ENCODE data around the gene HOXC9. TPM values are rescaled to one million over a fixed set of nuclear protein-coding genes. Genes with fewer than 3 reads are reported as not detected.
A peak's percentile ranks its signal among the peaks of the same experiment; 100 is the strongest.

Gene HOXC9
- polyA plus RNA-seq, 1 donor from 2014 or later, result not detected

- H3K36me3 Mint-ChIP-seq, result peaks cover 2% of the 10 kb centered on the region
- peaks cover 83% of the 10 kb centered on the region for H3K27me3 Mint-ChIP-seq
- peak within 1 kb of the TSS; percentile 86 to 96 (median 93) for H3K27ac Mint-ChIP-seq
- H3K4me1 Mint-ChIP-seq, result peaks cover 12 to 20% (median 12%) of the 10 kb centered on the region in 3 donors
- H3K9me3 Mint-ChIP-seq, result peaks cover 0 to 6% (median 0%) of the 10 kb centered on the region in 3 donors
- peak within 1 kb of the TSS; percentile 13 to 79 (median 74) for H3K4me3 Mint-ChIP-seq
Observed at GRCh38 chr12:53984901-53985691, 14.9 kb upstream of the HOXC9 start, which contains the start of gene HOXC10. TSS of gene HOXC10 (plus strand) at chr12:53985146. CDS start at chr12:53985260, 114 bp downstream.

DNA sequence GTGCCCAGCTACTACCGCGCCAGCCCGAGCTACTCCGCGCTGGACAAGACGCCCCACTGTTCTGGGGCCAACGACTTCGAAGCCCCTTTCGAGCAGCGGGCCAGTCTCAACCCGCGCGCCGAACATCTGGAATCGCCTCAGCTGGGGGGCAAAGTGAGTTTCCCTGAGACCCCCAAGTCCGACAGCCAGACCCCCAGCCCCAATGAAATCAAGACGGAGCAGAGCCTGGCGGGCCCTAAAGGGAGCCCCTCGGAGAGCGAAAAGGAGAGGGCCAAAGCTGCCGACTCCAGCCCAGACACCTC lies 14.3 kb upstream of the HOXC9 start:
- peaks cover 0 to 6% (median 0%) of the 10 kb centered on the region in 3 donors for H3K9me3 Mint-ChIP-seq
- peaks cover 12 to 19% (median 12%) of the 10 kb centered on the region in 3 donors for H3K4me1 Mint-ChIP-seq
- peak overlapping the region; percentile 12 to 77 (median 72) for H3K4me3 Mint-ChIP-seq
- peak overlapping the region in 2 of 3 donors; percentile 85 to 96 for H3K27ac Mint-ChIP-seq
- peaks cover 83% of the 10 kb centered on the region for H3K27me3 Mint-ChIP-seq
- H3K36me3 Mint-ChIP-seq, result peaks cover 2% of the 10 kb centered on the region

DNA sequence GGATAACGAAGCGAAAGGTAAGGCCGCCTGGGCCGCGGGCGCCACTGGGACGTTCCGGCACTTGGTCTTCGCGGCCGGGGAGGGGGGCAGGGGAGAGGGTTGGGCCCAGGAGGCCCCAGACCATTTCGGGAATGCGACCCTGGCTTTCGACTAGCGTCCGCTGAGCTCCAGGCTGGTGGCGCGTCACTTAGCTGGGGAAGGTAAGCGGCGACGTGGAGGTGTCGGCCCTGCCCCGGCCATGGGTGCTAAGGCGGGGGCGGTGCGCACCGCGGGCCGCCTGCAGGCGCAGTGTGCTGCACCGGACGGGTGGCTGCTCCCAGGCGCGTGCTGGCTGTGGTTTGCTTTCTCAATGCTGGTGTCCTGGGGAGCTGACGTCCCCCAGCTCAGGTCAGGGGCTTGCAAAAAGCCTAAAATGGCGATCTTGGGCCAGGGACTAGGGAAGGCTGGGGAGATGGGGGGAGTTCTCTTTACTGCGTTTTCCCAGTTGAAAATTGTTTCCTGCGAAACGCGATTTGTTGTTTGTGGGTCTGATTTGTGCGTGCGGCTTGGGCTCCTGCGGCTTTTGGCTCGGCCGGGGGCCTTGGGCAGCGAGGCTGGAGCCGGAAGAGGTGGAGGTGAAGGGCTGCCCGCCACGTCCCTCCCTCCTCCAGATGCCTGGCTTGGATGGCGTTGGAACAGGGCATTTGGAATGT lies 13.8 kb upstream of the HOXC9 start:
- H3K36me3 Mint-ChIP-seq, result peaks cover 2% of the 10 kb centered on the region
- peaks cover 82% of the 10 kb centered on the region for H3K27me3 Mint-ChIP-seq
- H3K4me3 Mint-ChIP-seq, result peak overlapping the region; percentile 50 to 84 (median 76)
- peaks cover 12 to 14% (median 12%) of the 10 kb centered on the region in 3 donors for H3K4me1 Mint-ChIP-seq
- peaks cover 0 to 6% (median 0%) of the 10 kb centered on the region in 3 donors for H3K9me3 Mint-ChIP-seq
- peak overlapping the region; percentile 86 to 96 (median 88) for H3K27ac Mint-ChIP-seq

DNA sequence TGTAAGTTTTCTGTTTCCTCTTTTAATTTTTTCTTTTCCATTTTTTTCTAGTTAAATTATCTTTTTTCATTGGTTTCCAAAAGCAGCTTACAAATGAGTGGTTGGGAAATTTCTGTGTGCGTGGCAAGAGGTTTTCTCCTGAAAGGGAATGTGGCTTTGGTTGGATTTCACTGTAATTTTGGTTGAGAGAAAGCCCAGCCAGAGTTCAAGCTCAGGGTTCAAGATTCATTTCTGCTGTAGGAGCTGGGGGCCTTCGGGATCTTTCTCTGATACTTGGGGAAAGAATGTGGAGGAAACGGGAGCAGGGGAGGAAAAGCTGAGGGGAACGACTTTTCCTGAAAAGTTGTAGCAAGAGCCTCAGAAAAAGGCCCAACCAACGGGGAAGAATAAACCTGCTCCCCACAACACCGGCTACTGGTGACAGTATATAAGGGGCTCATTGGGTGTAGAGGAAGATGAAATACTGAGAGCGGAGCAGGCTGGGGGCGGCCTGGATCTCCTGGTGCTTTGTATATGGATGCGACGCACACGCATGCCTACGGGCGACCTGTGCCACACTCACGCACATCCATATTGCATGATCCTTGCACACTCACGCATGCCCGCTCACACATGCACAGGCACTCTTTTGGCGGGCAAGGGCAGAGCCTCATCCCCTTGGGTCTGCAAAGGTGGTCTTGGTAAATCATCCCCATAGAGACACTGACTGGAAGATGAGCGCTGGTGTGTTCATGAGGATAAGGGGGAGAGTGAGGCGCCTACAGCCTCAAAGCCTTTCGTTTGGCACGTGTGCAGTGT lies 13.1 kb upstream of the HOXC9 start:
- H3K27ac Mint-ChIP-seq, result peak overlapping the region; percentile 76 to 88 (median 86)
- peaks cover 11 to 12% (median 12%) of the 10 kb centered on the region in 3 donors for H3K4me1 Mint-ChIP-seq
- peak overlapping the region in 3 of 4 donors; percentile 72 to 84 (median 79) for H3K4me3 Mint-ChIP-seq
- peaks cover 2% of the 10 kb centered on the region for H3K36me3 Mint-ChIP-seq
- peaks cover 83% of the 10 kb centered on the region for H3K27me3 Mint-ChIP-seq
- H3K9me3 Mint-ChIP-seq, result peaks cover 0 to 6% (median 0%) of the 10 kb centered on the region in 3 donors

GRCh38 chr12:53987787-53988230 lies 12.2 kb upstream of the HOXC9 start:
- peak overlapping the region in 2 of 4 donors; percentile 67 to 79 for H3K4me3 Mint-ChIP-seq
- peaks cover 2% of the 10 kb centered on the region for H3K36me3 Mint-ChIP-seq
- peak overlapping the region in 2 of 3 donors; percentile 86 to 93 for H3K27ac Mint-ChIP-seq
- peaks cover 0 to 6% (median 0%) of the 10 kb centered on the region in 3 donors for H3K9me3 Mint-ChIP-seq
- H3K4me1 Mint-ChIP-seq, result peaks cover 11 to 12% (median 12%) of the 10 kb centered on the region in 3 donors
- peaks cover 81% of the 10 kb centered on the region for H3K27me3 Mint-ChIP-seq

- H3K4me1 Mint-ChIP-seq, result peaks cover 12 to 16% (median 12%) of the 10 kb centered on the region in 3 donors
- H3K27ac Mint-ChIP-seq, result peak overlapping the region; percentile 86 to 93 (median 88)
- H3K36me3 Mint-ChIP-seq, result peaks cover 2% of the 10 kb centered on the region
- H3K27me3 Mint-ChIP-seq, result peaks cover 78% of the 10 kb centered on the region
- H3K4me3 Mint-ChIP-seq, result peak overlapping the region in 3 of 4 donors; percentile 67 to 79 (median 79)
- H3K9me3 Mint-ChIP-seq, result peaks cover 0 to 9% (median 0%) of the 10 kb centered on the region in 3 donors
Observed at GRCh38 chr12:53988541-53989226, 11.3 kb upstream of the HOXC9 start.

DNA sequence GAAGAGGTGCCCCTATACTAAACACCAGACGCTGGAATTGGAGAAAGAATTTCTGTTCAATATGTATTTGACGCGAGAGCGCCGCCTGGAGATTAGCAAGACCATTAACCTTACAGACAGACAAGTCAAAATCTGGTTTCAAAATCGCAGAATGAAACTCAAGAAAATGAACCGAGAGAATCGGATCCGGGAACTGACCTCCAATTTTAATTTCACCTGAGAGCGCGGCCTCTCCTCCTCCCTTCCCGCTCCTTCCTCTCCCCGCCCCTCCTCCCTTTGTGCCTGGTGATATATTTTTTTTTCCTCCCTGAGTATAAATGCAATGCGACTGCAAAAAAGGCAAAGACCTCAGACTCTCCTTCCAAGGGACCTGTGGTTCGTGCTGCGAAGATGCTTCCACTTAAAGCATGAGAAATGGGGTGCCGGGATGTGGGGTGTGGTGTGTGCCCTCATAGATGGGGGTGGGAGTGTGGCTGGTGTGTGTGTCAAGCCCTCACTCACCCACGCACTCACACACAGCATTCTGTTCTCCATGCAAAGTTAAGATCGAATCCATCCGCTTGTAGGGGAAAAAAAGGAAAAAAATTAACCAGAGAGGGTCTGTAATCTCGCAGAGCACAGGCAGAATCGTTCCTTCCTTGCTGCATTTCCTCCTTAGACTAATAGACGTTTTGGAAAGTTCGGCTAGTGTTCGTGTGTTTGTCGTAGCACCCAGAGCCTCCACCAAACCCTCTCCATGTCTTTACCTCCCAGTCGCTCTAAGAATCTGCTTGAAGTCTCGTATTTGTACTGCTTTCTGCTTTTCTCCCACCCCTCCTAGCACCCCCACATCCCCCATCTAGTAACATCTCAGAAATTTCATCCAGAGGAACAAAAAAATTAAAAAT lies 10.5 kb upstream of the HOXC9 start:
- Mint-ChIP-seq H3K9me3 (peaks cover 0 to 12% (median 0%) of the 10 kb centered on the region in 3 donors), H3K4me3 (peak overlapping the region; percentile 21 to 84 (median 72)), H3K4me1 (peaks cover 17 to 20% (median 18%) of the 10 kb centered on the region in 3 donors), H3K27me3 (peaks cover 82% of the 10 kb centered on the region), H3K27ac (peak overlapping the region; percentile 17 to 88 (median 86)), H3K36me3 (no peaks in the 10 kb centered on the region)

DNA sequence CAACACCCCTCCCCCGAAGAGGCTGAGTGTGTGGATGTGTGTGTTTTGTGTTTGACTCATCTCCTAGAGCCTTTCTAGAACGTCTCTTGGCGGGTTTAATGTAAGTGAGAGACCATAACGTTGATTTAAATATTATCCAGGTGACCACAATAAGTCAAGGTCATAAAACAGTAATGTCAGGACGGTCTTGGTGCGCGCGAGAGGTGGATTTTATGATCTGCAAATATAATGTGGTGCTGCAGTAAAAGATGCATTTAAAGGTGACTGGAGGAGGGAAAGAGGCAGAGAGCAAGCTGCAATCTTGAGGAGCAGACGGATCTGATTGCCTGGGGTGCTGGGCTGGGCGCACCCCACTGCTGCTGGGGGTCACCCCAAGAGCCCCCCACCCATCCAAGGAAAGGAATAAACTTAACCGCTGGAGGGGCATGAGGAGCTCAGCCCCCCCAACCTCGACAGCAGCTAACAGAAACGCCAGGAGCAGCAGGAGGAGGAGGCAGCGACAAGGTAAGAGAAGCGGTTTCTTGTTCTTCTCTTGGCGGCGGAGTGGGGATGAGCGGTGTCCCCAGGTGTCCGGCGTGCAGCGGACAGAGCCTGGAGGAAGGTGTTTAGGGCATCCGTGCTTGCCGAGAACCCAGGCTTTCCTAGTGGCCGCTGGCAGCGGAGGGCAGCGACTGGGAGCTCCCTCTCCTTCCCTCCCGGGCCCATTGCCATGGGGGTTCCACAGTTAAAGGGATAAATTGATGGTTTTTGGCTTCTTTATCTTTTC lies 9.5 kb upstream of the HOXC9 start:
- Mint-ChIP-seq H3K4me1 (peaks cover 16 to 28% (median 22%) of the 10 kb centered on the region in 3 donors), H3K27ac (peak overlapping the region; percentile 83 to 97 (median 86)), H3K9me3 (peaks cover 0 to 10% (median 0%) of the 10 kb centered on the region in 3 donors), H3K4me3 (peak overlapping the region in 1 of 4 donors; percentile 65), H3K36me3 (no peaks in the 10 kb centered on the region), H3K27me3 (peaks cover 81% of the 10 kb centered on the region)

DNA sequence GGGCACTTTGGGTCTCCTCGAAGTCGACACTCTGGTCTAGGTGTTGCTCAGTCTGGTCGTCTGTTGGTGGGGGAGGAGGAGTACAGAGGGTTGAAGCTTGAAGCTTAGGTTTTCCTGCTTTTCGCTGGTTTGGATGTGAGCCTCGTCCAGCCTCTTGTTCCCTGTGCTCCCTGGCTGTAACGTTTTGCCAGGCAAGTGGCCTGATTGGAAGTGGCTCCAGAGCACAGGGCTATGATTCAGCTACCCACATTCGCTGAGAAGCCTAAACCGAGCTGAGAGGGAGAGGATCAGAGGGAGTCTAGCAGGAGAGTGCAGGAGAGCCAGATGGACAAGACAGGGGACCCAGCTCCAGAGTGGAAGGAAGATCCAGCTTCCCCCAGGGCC lies 8.9 kb upstream of the HOXC9 start:
- Mint-ChIP-seq H3K9me3 (peaks cover 0 to 10% (median 0%) of the 10 kb centered on the region in 3 donors), H3K27ac (peak overlapping the region in 2 of 3 donors; percentile 81 to 97), H3K4me1 (peaks cover 16 to 28% (median 22%) of the 10 kb centered on the region in 3 donors), H3K36me3 (no peaks in the 10 kb centered on the region), H3K4me3 (peak overlapping the region in 1 of 4 donors; percentile 65), H3K27me3 (peaks cover 80% of the 10 kb centered on the region)

- H3K9me3 Mint-ChIP-seq, result peaks cover 0 to 10% (median 0%) of the 10 kb centered on the region in 3 donors
- peaks cover 1% of the 10 kb centered on the region for H3K36me3 Mint-ChIP-seq
- H3K27me3 Mint-ChIP-seq, result peaks cover 76% of the 10 kb centered on the region
- peaks cover 18 to 32% (median 24%) of the 10 kb centered on the region in 3 donors for H3K4me1 Mint-ChIP-seq
- peak overlapping the region in 2 of 3 donors; percentile 10 to 81 for H3K27ac Mint-ChIP-seq
- H3K4me3 Mint-ChIP-seq, result peak overlapping the region in 1 of 4 donors; percentile 5
Observed at GRCh38 chr12:53992377-53992889, 7.5 kb upstream of the HOXC9 start.

- H3K4me3 Mint-ChIP-seq, result peak overlapping the region; percentile 54 to 95 (median 76)
- peak overlapping the region; percentile 81 to 96 (median 91) for H3K27ac Mint-ChIP-seq
- peaks cover 16 to 32% (median 27%) of the 10 kb centered on the region in 3 donors for H3K4me1 Mint-ChIP-seq
- peaks cover 0 to 10% (median 0%) of the 10 kb centered on the region in 3 donors for H3K9me3 Mint-ChIP-seq
- H3K36me3 Mint-ChIP-seq, result peaks cover 1% of the 10 kb centered on the region
- peaks cover 76% of the 10 kb centered on the region for H3K27me3 Mint-ChIP-seq
Observed at GRCh38 chr12:53993162-53994008, 6.6 kb upstream of the HOXC9 start.

GRCh38 chr12:53994009-53994263 lies 6.0 kb upstream of the HOXC9 start:
- peak overlapping the region; percentile 81 to 96 (median 91) for H3K27ac Mint-ChIP-seq
- peaks cover 0 to 10% (median 0%) of the 10 kb centered on the region in 3 donors for H3K9me3 Mint-ChIP-seq
- peaks cover 1% of the 10 kb centered on the region for H3K36me3 Mint-ChIP-seq
- H3K4me1 Mint-ChIP-seq, result peaks cover 15 to 30% (median 26%) of the 10 kb centered on the region in 3 donors
- peak overlapping the region in 3 of 4 donors; percentile 54 to 95 (median 67) for H3K4me3 Mint-ChIP-seq
- H3K27me3 Mint-ChIP-seq, result peaks cover 76% of the 10 kb centered on the region

Measured in IgD-negative memory B cell (primary cell).